ENCODE measurements around the gene CHST11.
A peak's percentile ranks its signal among the peaks of the same experiment; 100 is the strongest.

CHST11 gene

DNA sequence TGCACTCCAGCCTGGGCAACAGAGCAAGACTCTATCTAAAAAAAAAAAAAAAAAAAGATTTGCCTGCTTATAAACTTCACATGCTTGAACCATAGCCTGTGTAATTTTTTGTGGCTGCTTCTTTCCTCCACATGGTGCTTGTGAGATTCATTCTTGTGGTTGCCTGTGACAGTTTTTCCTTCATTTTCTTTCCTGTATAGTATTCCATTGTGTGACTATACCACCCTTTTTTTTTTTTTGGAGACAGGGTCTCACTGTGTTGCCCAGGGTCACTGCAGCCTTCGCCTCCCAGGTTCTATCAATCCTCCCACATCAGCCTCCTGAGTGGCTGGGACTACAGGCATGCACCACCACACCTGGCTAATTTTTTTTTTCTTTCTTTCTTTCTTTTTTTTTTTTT is 22.6 kb upstream of the CHST11 start:
- DNase-seq = no peak

DNA sequence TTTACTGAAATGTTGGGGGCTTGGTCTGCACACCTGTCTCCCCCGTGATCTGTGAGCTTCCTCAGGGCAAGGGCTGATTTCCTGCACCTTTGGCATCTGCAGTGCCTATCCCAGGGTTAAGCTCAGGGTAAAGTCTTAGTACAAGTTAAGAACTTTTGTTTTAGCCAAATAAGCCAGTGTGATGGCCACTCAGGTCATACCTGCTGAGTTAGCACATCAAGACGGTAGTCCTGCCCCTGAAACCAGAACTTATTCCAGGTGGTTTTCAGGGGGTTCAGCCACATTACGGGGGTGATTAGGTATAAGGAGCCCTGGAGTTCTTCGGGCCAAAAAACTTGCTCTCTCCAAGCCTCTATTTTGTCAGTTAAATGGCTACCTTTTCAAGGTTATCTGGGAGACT is 21.6 kb upstream of the CHST11 start:
- no peak for DNase-seq

DNA sequence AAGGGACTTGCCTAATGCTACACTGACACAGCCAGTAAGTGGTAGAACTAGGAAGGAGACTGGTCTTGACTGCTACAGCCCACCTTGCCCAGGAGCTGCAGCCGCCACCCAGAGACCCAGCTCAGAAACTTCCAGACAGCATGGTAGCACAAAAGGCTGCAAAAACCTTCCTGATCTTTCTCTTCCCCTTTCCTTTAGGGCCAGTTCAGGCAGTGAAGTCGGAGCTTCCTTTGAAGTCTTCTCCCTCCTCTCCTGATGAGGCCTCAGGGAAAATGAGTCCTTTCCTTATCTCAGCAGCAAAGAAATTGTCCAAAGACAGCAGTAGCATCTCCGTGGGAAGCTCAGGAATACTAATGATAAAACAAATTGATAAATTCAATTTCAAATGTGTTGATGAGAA is 21.0 kb upstream of the CHST11 start:
- DNase-seq = no peak

GRCh38 chr12:104436790-104437189 is 20.0 kb upstream of the CHST11 start:
- DNase-seq = no peak

DNA sequence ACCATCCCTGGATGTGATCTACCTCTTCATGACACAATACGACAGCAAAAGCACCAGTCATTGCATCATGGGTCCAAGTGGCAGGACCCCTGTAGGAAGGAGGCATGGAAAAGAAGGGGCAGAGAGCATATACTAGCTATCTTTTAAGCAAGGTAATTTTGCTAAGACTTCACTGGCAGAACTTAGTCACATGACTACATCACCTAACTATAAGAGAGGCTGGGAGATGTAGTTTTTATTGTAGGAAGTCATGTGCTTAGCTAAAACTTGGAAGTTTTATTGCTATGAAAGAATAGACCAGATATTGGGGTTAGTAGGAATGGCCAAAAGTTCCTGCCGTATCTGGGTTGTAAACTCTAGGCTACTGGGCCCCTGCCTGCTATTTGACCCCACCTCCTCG is 18.6 kb upstream of the CHST11 start:
- DNase-seq = no peak

DNA sequence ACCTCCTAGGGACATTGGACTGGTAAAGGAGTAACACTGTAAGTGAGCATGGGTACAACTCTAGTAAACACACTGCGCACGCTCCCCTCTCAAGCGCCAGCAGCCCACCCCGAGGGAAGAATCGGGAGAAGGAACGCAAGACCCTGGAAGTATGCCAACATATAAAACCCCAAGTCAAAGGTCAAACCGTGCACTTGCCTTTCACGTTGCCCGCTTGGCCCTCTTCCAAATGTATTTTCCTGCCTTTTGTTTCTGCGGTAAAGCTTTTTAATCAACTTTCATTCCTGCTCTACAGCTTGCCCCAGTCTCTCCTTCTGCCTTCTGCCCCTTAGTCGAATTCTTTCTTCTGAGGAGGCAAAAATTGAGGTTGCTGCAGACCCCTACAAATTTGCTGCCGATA is 17.6 kb upstream of the CHST11 start:
- DNase-seq = no peak

DNA sequence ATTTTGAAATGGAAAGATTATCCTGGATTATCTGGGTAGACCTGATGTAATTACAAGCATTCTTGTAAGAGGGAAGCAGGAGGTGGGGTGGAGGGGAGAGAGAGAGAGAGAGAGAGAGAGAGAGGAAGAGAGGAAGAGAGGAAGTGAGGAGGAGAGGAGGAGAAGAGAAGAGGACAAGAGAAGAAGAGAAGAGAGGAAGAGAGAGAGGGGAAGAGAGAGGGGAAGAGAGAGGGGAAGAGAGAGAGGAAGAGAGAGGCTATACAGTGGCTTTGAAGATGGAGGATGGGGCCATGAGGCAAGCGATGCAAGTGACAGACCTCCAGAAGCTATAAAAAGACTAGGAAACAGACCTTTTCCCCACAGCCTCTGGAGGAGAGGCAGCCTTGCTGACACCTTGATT is 13.7 kb upstream of the CHST11 start:
- DNase-seq = no peak

- no peak for DNase-seq
These were observed 9.9 kb upstream of the CHST11 start for GRCh38 chr12:104446646-104447421.

DNA sequence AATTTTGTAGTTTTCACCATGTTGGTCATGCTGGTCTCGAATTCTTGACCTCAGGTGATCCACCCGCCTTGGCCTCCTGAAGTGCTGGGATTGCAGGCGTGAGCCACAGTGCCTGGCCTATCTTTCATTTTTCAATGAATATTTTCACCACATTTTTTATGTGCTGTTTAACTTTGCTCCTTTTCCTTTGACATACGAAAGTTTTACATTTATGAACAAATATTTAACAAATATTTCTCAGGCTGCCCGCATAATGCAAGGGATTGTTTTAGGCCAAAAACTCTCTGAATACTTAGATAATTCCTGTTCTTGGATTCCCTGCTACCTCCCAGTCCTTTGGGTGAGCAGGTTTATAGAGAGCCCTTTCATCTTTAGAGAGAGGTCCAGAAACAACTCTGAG is 8.7 kb upstream of the CHST11 start:
- no peak for DNase-seq

GRCh38 chr12:104448451-104448850 is 8.3 kb upstream of the CHST11 start:
- DNase-seq = no peak

DNA sequence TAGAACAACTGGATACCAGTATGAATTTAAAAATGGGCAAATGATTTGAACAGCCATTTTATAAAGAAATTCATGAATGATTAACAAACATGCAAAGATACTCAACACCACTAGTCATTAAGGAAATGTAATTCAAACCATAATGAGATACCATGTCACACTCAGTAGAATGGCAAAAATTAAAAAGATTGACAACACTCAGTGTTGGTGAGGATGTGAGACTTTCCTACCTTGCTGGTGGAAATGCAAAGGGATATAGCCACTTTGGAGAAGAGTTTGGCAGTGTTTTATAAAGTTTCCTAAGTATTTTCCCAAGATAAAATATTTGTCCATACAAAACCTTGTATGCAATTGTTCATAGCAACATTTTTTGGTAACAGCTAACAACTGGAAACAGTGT is 6.0 kb upstream of the CHST11 start:
- no peak for DNase-seq

DNA sequence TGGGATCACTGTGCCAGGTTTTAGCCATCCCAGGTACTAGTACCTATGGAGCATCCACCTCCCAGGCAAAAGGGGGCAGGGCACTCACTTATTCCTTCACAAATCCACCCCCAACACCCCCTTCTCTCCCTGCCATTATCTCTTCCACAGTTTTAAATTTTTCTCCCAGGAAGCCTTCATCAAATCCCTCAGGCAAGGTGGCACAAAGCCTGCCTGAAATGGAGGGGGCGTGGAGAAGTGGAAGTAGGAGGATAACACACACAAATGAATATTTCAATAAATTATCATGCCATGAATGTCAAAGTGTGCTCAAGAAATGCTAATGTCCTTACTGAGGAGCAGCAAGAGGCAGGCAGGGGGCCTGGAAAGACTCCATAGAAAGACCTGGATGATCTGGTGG is 4.7 kb upstream of the CHST11 start:
- DNase-seq = no peak

- DNase-seq = no peak
These were observed 3.6 kb upstream of the CHST11 start for GRCh38 chr12:104453133-104453532.

GRCh38 chr12:104454997-104455396 is 1.8 kb upstream of the CHST11 start:
- DNase-seq = no peak

- DNase-seq = no peak
These were observed 951 bp upstream of the CHST11 start for GRCh38 chr12:104455578-104456416.

- no peak for DNase-seq
These were observed 400 bp downstream of the CHST11 start for GRCh38 chr12:104456950-104457745.

DNA sequence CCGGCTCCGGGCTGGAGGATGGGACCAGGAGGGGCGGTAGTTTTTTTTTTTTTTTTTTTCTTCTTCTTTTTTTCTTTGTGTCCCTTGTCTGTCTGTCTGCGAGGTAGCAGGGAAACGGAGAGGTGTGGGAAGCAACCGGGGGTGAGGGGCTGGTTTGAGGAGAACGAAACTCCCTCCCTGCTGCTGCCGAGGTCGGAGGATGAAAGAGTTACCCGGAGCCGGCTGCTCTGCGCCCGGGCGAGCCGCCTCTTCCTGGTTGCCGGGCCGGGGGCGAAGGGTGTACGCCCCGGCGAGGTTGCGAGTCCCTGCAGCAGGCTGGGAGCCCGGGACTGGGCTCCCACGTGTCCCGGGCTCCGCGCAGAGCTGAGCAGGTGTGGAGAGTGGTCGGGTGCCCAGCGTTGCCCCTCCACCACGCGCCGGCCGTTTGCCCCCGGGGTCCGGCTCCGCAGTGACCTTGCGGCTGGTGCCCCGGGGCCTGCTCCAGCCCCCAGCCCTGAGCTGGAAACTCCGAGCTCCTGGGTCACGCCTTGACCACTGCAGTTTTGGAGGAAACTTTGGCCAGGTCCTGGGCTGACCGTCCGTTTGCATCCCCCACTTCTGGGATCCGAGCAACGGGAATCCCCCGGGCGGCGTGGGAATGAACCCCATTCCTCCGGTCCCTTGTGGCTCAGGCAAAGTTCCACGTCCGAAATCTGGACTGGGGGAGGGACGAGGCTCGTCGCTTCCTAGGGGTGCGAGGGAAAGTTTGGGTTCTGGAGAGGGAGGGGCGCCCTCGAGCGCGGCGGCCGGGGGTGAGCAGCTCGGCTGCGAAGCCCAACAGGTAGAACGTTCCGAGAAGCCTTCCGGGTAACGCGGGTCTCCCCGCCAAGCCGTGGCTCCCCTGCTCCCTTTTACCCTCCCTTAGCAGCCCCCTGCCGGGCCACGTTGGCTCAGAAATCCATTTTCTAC is 1.3 kb downstream of the CHST11 start:
- DNase-seq = no peak

GRCh38 chr12:104458694-104459367 is 2.1 kb downstream of the CHST11 start:
- DNase-seq = no peak

GRCh38 chr12:104459368-104459909 is 2.7 kb downstream of the CHST11 start:
- DNase-seq = peak; percentile 34

- no peak for DNase-seq
These were observed 3.4 kb downstream of the CHST11 start for GRCh38 chr12:104460041-104460719.
